ENCODE data around the gene CAPN15. TPM values are rescaled to one million over a fixed set of nuclear protein-coding genes. Genes with fewer than 3 reads are reported as not detected.

Gene CAPN15
- total and polyA plus RNA-seq, 9 of the 15 experiments (the other 6 are each of a cell fraction or from before 2014, with no cell fraction given): 0.62 to 111 (median 14.2) TPM

- FAIRE-seq (no peak), ATAC-seq (no peak), DNase-seq (ENCODE audit: extremely low read depth in 1 of 4, low spot score in 3 of 4) (no peak)
- Histone ChIP-seq H3K79me2 (ENCODE audit: control insufficient read depth, insufficient read depth, low read length) (no peaks in the 10 kb centered on the region), H3K9ac (ENCODE audit: insufficient read depth in 1 of 2, low read depth in 2 of 2, low read length in 2 of 2) (no peak overlapping the region), H3K27me3 (ENCODE audit: control insufficient read depth in 2 of 2, insufficient read depth in 2 of 2, low read length in 2 of 2) (no peaks in the 10 kb centered on the region), H3K4me2 (ENCODE audit: insufficient read depth, low read length) (no peak overlapping the region), H3K4me1 (replicated peaks in 1 of 2; ENCODE audit: control insufficient read depth in 2 of 2, insufficient read depth in 2 of 2, low read length in 2 of 2) (peaks cover 2 to 46% of the 10 kb centered on the region in 2 experiments; a peak in 3 of 5 replicates), H4K20me1 (replicated peaks; ENCODE audit: control insufficient read depth, insufficient read depth, low read length) (no peaks in the 10 kb centered on the region), H3K4me3 (no peak overlapping the region), H3K9me1 (ENCODE audit: control insufficient read depth, insufficient read depth, low read length) (no peaks in the 10 kb centered on the region), H3K27ac (ENCODE audit: extremely low read depth, low read depth, low read length) (no peak overlapping the region), H3K36me3 (ENCODE audit: control insufficient read depth, insufficient read depth, low read length) (peaks cover 11% of the 10 kb centered on the region; the same call in 1 of the 3 replicates), H2AFZ (ENCODE audit: low read depth, low read length) (no peak overlapping the region), H3K9me3 (replicated peaks; ENCODE audit: control insufficient read depth, insufficient read depth, low read depth, low read length) (no peaks in the 10 kb centered on the region)
- POLR2A ChIA-PET: interaction anchor here (0.5 to 1.3 kb wide), 2 partner anchors 15 to 1178 kb away, joined by 4 read pairs; no protein-coding TSS in a partner anchor
- CTCF ChIA-PET (ENCODE audit: low intra/inter-chr PET ratio): no interaction called here
- in situ Hi-C loops (cut with MboI) (no loop called here), intact Hi-C loops (cut with micrococcal nuclease) (no loop called here)
- WGBS (ENCODE audit: insufficient coverage, low coverage, missing lambda C conversion rate): 32% methylated on average over 8 of the region's 8 CpGs
- no TSS peak for BruUV-seq (replicated peaks)
- TF ChIP-seq TAL1 (IDR thresholded peaks at IDR 0.05) (peak; percentile 45; the same call in 1 of the 2 replicates), PCBP1 (IDR thresholded peaks at IDR 0.05; ENCODE audit: low read depth, low read length, poor library complexity, severe bottlenecking) (no peak), CBFA2T2 (conservative IDR thresholded peaks at IDR 0.05) (peak; percentile 80), MBD2 (IDR thresholded peaks at IDR 0.05; ENCODE audit: borderline replicate concordance, low read depth) (no peak), MEIS2 (IDR thresholded peaks at IDR 0.05; ENCODE audit: partially characterized antibody) (peak; percentile 3), CBFA2T3 (IDR thresholded peaks at IDR 0.05) (peak; percentile 82), IRF2 (CRISPR knock-in tag; IDR thresholded peaks at IDR 0.05) (no peak), HLTF (IDR thresholded peaks at IDR 0.05) (no peak), RCOR1 (IDR thresholded peaks at IDR 0.05; ENCODE audit: borderline replicate concordance in 1 of 2, low read depth in 2 of 2, low read length in 2 of 2) (no peak), TCF3 (CRISPR knock-in tag; IDR thresholded peaks at IDR 0.05) (0 out of 2 replicates have a peak, but pooled peaks have one; percentile 7), TAF7 (tag; IDR thresholded peaks at IDR 0.05) (no peak), GATAD2B (IDR thresholded peaks at IDR 0.05; ENCODE audit: borderline replicate concordance) (no peak)
- TF ChIP-seq, protein P1, sequence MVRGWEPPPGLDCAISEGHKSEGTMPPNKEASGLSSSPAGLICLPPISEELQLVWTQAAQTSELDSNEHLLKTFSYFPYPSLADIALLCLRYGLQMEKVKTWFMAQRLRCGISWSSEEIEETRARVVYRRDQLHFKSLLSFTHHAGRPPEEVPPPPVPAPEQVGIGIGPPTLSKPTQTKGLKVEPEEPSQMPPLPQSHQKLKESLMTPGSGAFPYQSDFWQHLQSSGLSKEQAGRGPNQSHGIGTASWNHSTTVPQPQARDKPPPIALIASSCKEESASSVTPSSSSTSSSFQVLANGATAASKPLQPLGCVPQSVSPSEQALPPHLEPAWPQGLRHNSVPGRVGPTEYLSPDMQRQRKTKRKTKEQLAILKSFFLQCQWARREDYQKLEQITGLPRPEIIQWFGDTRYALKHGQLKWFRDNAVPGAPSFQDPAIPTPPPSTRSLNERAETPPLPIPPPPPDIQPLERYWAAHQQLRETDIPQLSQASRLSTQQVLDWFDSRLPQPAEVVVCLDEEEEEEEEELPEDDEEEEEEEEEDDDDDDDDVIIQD (CRISPR knock-in tag; IDR thresholded peaks at IDR 0.05): no peak
Measured at GRCh38 chr16:516301-516700, 11.2 kb upstream of the CAPN15 start.

Measured in K562 (cell line).